A549 treated with DMSO at 1 μM for 4 hours (cell line): Measurements from ENCODE around the gene CCDC152. TPM values are rescaled to one million over a fixed set of nuclear protein-coding genes. Genes with fewer than 3 reads are reported as not detected.

Experiments
- total RNA-seq: library from RNA; stranded (reverse); fragments of 200-300 nt; extraction: Qiagen RNA extraction; gene quantifications from 5 replicates; pipeline ENCODE4 v1.2.3, GENCODE V29; 2022; ENCODE audit warnings: low read depth

CCDC152 gene
- total RNA-seq: not detected in 5 replicates

DNA sequence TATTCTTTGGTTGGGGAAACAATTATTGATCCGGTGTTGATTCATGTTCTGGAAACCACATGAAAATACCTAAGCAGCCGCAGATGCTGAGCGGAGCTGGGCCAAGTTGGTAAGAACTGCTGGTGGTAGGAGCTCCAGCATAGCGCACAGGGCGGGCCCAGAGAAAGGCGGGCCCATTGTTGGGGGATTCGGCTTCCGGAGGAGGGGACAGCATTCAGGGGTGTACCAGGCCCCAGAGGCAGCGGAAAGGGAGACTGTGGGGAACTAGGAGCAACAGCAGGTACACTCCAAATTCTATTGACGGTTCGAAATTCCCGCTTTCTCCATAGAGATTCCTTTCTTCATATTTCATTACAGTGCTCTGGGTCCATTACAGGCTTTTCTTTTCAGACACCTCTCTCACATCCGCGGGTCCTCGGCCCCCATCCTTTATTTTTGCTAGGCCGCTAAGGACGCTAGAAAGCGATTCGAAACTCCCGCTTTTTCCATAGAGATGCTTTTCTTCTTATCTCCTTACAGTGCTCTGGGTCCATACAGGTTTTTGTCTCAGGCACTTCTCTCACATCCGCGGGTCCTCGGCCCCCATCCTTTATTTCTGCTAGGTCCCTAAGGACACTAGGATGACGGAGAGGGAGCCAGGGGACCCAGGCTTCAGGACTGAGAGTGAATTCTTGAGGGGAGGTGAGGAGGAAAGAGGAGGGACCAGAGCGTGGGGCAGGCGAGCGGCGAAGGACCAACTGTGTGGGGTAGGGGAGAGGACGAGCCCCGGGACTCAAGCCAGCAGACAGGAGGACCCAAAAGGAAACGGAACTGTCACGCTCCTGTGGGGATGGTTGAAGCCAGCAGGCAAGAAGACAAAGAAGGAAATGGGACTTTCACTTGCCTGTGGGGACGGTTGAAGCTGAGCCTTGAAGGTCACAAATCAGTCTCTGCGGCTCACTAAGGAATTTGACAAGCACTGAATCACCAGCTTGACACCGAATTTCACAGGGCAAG is at the start of gene CCDC152:
Gene CCDC152 (plus strand): TSS at position 213 of the 996 bp plus-strand sequence. CDS start 2,304 bp downstream, outside the sequence.

GRCh38 chr5:42811591-42812446 is 55.2 kb downstream of the CCDC152 start, which contains the start of gene SELENOP:
TSS of gene SELENOP (minus strand) at chr5:42811892. CDS start at chr5:42808353, 3,539 bp downstream.

Other genes starting within 250 kb of the CCDC152 start
- 0.10 to 0.72 TPM (median 0.42 TPM) in 5 replicates for gene SELENOP, start 55.1 kb downstream of the CCDC152 start, total RNA-seq